Measurements from ENCODE around the gene ECT2.

DNA sequence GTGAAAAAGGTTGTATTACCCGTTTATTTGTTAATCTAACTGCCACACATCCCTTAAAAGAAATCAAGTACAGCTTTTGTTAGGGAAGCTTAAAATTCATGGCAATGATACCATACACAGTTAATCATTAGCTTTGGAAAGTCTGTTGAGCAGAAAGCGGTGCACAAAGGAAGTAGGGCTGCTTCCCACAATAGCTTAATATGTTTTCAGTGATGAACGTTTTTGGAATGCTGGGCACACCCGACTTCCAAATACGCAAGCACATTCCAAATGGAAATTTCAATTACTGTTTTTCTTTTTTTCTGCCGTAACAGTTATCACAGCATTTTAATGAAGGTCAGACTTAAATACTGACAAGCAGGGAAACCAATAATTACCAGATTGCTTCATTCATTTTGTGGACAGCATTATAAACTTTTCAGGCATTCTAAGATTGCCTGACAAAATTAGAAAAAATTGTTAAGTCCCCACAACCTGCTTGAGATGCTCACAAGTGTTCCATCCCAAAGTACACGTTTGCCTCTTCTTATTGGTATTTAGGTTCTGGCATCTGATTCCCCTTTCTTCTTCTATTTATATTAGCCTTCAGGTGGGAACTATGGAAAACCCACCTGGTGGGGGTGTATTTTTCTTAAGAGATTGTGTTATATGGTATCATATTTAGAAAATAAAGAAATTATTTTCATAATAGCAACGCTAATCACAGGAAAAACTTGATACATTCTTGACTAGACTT lies 1.1 kb upstream of the ECT2 start:
- TF ChIP-seq, protein P1, sequence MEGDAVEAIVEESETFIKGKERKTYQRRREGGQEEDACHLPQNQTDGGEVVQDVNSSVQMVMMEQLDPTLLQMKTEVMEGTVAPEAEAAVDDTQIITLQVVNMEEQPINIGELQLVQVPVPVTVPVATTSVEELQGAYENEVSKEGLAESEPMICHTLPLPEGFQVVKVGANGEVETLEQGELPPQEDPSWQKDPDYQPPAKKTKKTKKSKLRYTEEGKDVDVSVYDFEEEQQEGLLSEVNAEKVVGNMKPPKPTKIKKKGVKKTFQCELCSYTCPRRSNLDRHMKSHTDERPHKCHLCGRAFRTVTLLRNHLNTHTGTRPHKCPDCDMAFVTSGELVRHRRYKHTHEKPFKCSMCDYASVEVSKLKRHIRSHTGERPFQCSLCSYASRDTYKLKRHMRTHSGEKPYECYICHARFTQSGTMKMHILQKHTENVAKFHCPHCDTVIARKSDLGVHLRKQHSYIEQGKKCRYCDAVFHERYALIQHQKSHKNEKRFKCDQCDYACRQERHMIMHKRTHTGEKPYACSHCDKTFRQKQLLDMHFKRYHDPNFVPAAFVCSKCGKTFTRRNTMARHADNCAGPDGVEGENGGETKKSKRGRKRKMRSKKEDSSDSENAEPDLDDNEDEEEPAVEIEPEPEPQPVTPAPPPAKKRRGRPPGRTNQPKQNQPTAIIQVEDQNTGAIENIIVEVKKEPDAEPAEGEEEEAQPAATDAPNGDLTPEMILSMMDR (IDR thresholded peaks at IDR 0.05; ENCODE audit: control extremely low read depth in 1 of 3, insufficient read depth in 1 of 3, low read depth in 1 of 3, low read length in 3 of 3): no peak
- no peak for TF ChIP-seq JUND (IDR thresholded peaks at IDR 0.05; ENCODE audit: low read length)
- TF ChIP-seq GABPA (IDR thresholded peaks at IDR 0.05; ENCODE audit: borderline replicate concordance, insufficient read depth, low read length): no peak
- TF ChIP-seq RFX5 (IDR thresholded peaks at IDR 0.05; ENCODE audit: borderline replicate concordance, low read depth, low read length): no peak
- no peak for TF ChIP-seq POLR2AphosphoS5 (IDR thresholded peaks at IDR 0.05; ENCODE audit: low read depth, low read length)
